Suppressor macrophage treated with lipopolysaccharide for 1 hour (primary cell): ENCODE data around the gene NKTR.

Source experiments
- DNase-seq, 3 donors: peaks; one replicate each; pipeline ENCODE4 v3.0.0-alpha.2; 2020 to 2022

Gene NKTR

GRCh38 chr3:42697289-42698051, 97.0 kb downstream of the NKTR start:
- DNase-seq = no peak
